GM12878 (cell line): ENCODE data around the gene ZNF513. TPM values are rescaled to one million over a fixed set of nuclear protein-coding genes. Genes with fewer than 3 reads are reported as not detected.

ENCODE experiments used
- ATAC-seq: fragments of 200-7000 bp; cut with Tn5 transposase; 3 replicates; pipeline ENCODE4 v1.9.1; 2020; ENCODE audit warnings: mild to moderate bottlenecking, moderate library complexity
- BruUV-seq: library from RNA; stranded (reverse); fragments of 400-500 nt; replicated peaks from 2 replicates; lab custom pipeline; 2021; lab: Mats Ljungman, UMichigan
- CTCF ChIA-PET: fragments of 300-600 bp; sonication (Branson Sonifier 250); formaldehyde crosslinking; extraction: SDS; loops from one replicate; lab custom pipeline; 2021; ENCODE audit warnings: inconsistent platforms; lab: Yijun Ruan, JAX
- POLR2A ChIA-PET: fragments of 350-600 bp; formaldehyde crosslinking; extraction: SDS; loops from one replicate; lab custom pipeline; 2021; ENCODE audit warnings: inconsistent platforms; lab: Charles Lee
- RAD21 ChIA-PET: fragments of 300-600 bp; sonication (Branson Sonifier 250); formaldehyde crosslinking; loops from one replicate; lab custom pipeline; 2023; ENCODE audit warnings: antibody characterized with exemption; ENCODE audit not compliant: unreplicated experiment; lab: Charles Lee
- SMC1A ChIA-PET: fragments of 300-600 bp; sonication (Branson Sonifier 250); formaldehyde crosslinking; loops from one replicate; lab custom pipeline; 2023; ENCODE audit not compliant: unreplicated experiment, uncharacterized antibody; lab: Charles Lee
- DNase-seq: peaks from one replicate; pipeline ENCODE4 v3.0.0-alpha.2; 2011; ENCODE audit warnings: low read depth, low spot score
- FAIRE-seq: peaks from 3 replicates; lab custom pipeline; 2011; peaks lifted over from hg19 to GRCh38; lab: Jason Lieb, UNC
- H2AFZ ChIP-seq: 2 replicates; pipeline ENCODE4 v1.6.0; 2011; ENCODE audit warnings: low read depth, low read length, control low read depth; ENCODE audit not compliant: control insufficient read depth
- H3K27ac ChIP-seq: 2 replicates; pipeline ENCODE4 v1.5.1; 2011; ENCODE audit warnings: control low read depth; ENCODE audit not compliant: control insufficient read depth, insufficient read depth
- H3K27me3 ChIP-seq, 2 experiments: replicated peaks in 1 of 2; 2 replicates each; pipeline versions ENCODE4 v1.6.0 to v1.6.1; 2011; ENCODE audit warnings: low read length in 1 of 2; ENCODE audit not compliant: control insufficient read depth in 2 of 2, insufficient read depth in 2 of 2
- H3K36me3 ChIP-seq, 2 experiments: 2 replicates each; pipeline ENCODE4 v1.5.1; 2011; ENCODE audit warnings: low read length in 1 of 2; ENCODE audit not compliant: control insufficient read depth in 2 of 2, insufficient read depth in 2 of 2
- H3K4me1 ChIP-seq: 2 replicates; pipeline ENCODE4 v1.6.1; 2011; ENCODE audit warnings: mild to moderate bottlenecking, low read length, moderate library complexity, mixed read lengths; ENCODE audit not compliant: control insufficient read depth, insufficient read depth
- H3K4me2 ChIP-seq: 2 replicates; pipeline ENCODE4 v1.6.0; 2011; ENCODE audit warnings: control low read depth; ENCODE audit not compliant: control insufficient read depth, insufficient read depth
- H3K4me3 ChIP-seq: fragments of 200-600 bp; sonication (generic); 2 replicates; pipeline ENCODE4 v1.5.1; 2016
- H3K79me2 ChIP-seq: 2 replicates; pipeline ENCODE4 v1.6.0; 2011; ENCODE audit warnings: low read length; ENCODE audit not compliant: control insufficient read depth, insufficient read depth
- H3K9ac ChIP-seq: 2 replicates; pipeline ENCODE4 v1.8.0; 2011; ENCODE audit warnings: low read length, control low read depth, mixed read lengths; ENCODE audit not compliant: control insufficient read depth, insufficient read depth
- H3K9me3 ChIP-seq: replicated peaks from 3 replicates; pipeline ENCODE4 v1.5.1; 2011; ENCODE audit warnings: mild to moderate bottlenecking, low read length; ENCODE audit not compliant: control insufficient read depth, insufficient read depth
- H4K20me1 ChIP-seq: 2 replicates; pipeline ENCODE4 v1.6.0; 2011; ENCODE audit not compliant: control insufficient read depth, insufficient read depth
- ATF7 ChIP-seq: fragments of 450-650 bp; IDR thresholded peaks from 2 replicates; pipeline ENCODE4 v1.6.1; 2016; ENCODE audit warnings: low read depth, mild to moderate bottlenecking
- BHLHE40 ChIP-seq, 2 experiments: fragments of 450-650 bp in 1 of 2; IDR thresholded peaks; 2 replicates each; pipeline ENCODE4 v1.6.1; 2011 to 2017; ENCODE audit warnings: low read depth in 2 of 2, borderline replicate concordance in 1 of 2, improper control_type of control experiment in 1 of 2, low read length in 1 of 2, mild to moderate bottlenecking in 1 of 2
- CEBPB ChIP-seq, 2 experiments: fragments of 150-350 bp in 1 of 2; IDR thresholded peaks; 2 replicates each; pipeline ENCODE4 v1.6.1; 2012 to 2014; ENCODE audit warnings: low read depth in 2 of 2, low read length in 2 of 2, borderline replicate concordance in 1 of 2, inconsistent platforms in 1 of 2
- CREB1 ChIP-seq: IDR thresholded peaks from 2 replicates; pipeline ENCODE4 v1.6.1; 2012; ENCODE audit warnings: low read depth, mild to moderate bottlenecking, inconsistent platforms
- ETV6 ChIP-seq, 2 experiments: fragments of 450-650 bp in 1 of 2; IDR thresholded peaks in 1 of 2; conservative IDR thresholded peaks in 1 of 2; 2 replicates each; pipeline ENCODE4 v1.6.1; 2014; ENCODE audit warnings: antibody characterized with exemption in 1 of 2, borderline replicate concordance in 1 of 2, low read depth in 1 of 2, mild to moderate bottlenecking in 1 of 2, moderate library complexity in 1 of 2
- KLF5 ChIP-seq: fragments of 450-650 bp; IDR thresholded peaks from 2 replicates; pipeline ENCODE4 v1.6.1; 2014; ENCODE audit warnings: mild to moderate bottlenecking; ENCODE audit not compliant: partially characterized antibody
- MLLT1 ChIP-seq: fragments of 450-650 bp; IDR thresholded peaks from 2 replicates; pipeline ENCODE4 v1.6.1; 2016; ENCODE audit warnings: mild to moderate bottlenecking
- NFIC ChIP-seq: IDR thresholded peaks from 2 replicates; pipeline ENCODE4 v1.6.1; 2012; ENCODE audit warnings: low read depth, mild to moderate bottlenecking, inconsistent platforms, low read length, moderate library complexity
- PBX3 ChIP-seq: IDR thresholded peaks from 2 replicates; pipeline ENCODE4 v1.6.1; 2011; ENCODE audit warnings: mild to moderate bottlenecking, low read depth, low read length, moderate library complexity; ENCODE audit not compliant: insufficient replicate concordance
- PKNOX1 ChIP-seq: fragments of 450-650 bp; IDR thresholded peaks from 2 replicates; pipeline ENCODE4 v1.6.1; 2016; ENCODE audit warnings: mild to moderate bottlenecking
- SIX5 ChIP-seq: IDR thresholded peaks from 2 replicates; pipeline ENCODE4 v1.6.1; 2011; ENCODE audit warnings: mild to moderate bottlenecking, low read depth, low read length, moderate library complexity; ENCODE audit not compliant: severe bottlenecking
- ZBTB40 ChIP-seq: fragments of 450-650 bp; IDR thresholded peaks from 2 replicates; pipeline ENCODE4 v1.6.1; 2016; ENCODE audit warnings: mild to moderate bottlenecking, moderate library complexity, borderline replicate concordance
- ZNF217 ChIP-seq: fragments of 450-650 bp; IDR thresholded peaks from 2 replicates; pipeline ENCODE4 v1.6.1; 2017; ENCODE audit warnings: antibody characterized with exemption, mild to moderate bottlenecking
- ZZZ3 ChIP-seq: IDR thresholded peaks from 2 replicates; pipeline ENCODE4 v1.6.1; 2011; ENCODE audit warnings: low read depth; ENCODE audit not compliant: control insufficient read depth, insufficient read length
- WGBS: methylation state at CpG from one replicate; pipeline ENCODE4 v1.1.6; 2016; ENCODE audit warnings: low lambda C conversion rate; ENCODE audit not compliant: insufficient replicate concordance, insufficient coverage; ENCODE audit errors: missing lambda C conversion rate; 5-methylcytosine and 5-hydroxymethylcytosine counted together
- in situ Hi-C: fragments of 300-500 bp; cut with MboI; formaldehyde crosslinking; loops from 9 replicates; pipeline ENCODE4 v1.14.3; 2018; ENCODE audit warnings: mixed read lengths
- intact Hi-C: fragments of 100-400 bp; cut with micrococcal nuclease; formaldehyde crosslinking; loops from one replicate; pipeline ENCODE4 v1.14.2; 2022; ENCODE audit not compliant: unreplicated experiment
- polyA plus RNA-seq, 11 experiments: library from polyadenylated mRNA; depleted of rRNA in 4 of 11; unstranded in 6 of 11; stranded (reverse) in 5 of 11; fragments of >200 nt; fragmentation: Nextera tagmentation in 4 of 11; fragmentation: Illumina TruSeq in 1 of 11; extraction: Ambion mirVana in 4 of 11; extraction: Trizol in 1 of 11; gene quantifications; 1 replicate in 1 of 11; 2 replicates in 10 of 11; pipeline versions ENCODE4 v1.2.1 to v1.2.3, GENCODE V29; 2011 to 2016; ENCODE audit warnings: inconsistent platforms in 2 of 11, missing spikeins in 2 of 11, low read depth in 1 of 11
- total RNA-seq, 4 experiments: library from RNA; depleted of rRNA in 3 of 4; stranded (reverse); fragments of >200 nt in 3 of 4; fragmentation: Illumina TruSeq in 1 of 4; extraction: Trizol in 1 of 4; gene quantifications; 2 replicates each; pipeline versions ENCODE4 v1.2.1 to v1.2.3, GENCODE V29; 2013 to 2021

Gene ZNF513
- total and polyA plus RNA-seq, 10 of the 15 experiments (the other 5 are each of a cell fraction or from before 2014, with no cell fraction given): 0.06 to 16.4 (median 5.6) TPM

GRCh38 chr2:27422958-27423357 lies 42.4 kb upstream of the ZNF513 start:
- no peak for ATAC-seq
- ChIA-PET POLR2A (no interaction called here), CTCF (no interaction called here), SMC1A (interaction anchor here (1.3 kb wide), 1 partner anchor 13 kb away, joined by 3 read pairs; no protein-coding TSS in a partner anchor), RAD21 (no interaction called here)
- no peak for TF ChIP-seq CREB1
- TF ChIP-seq ETV6 (conservative IDR thresholded peaks at IDR 0.05 in 1 of 2, IDR thresholded peaks at IDR 0.05 in 1 of 2; ENCODE audit: borderline replicate concordance in 1 of 2, low read depth in 1 of 2): no peak
- no peak for TF ChIP-seq PKNOX1
- no peak for TF ChIP-seq BHLHE40 (IDR thresholded peaks at IDR 0.05; ENCODE audit: borderline replicate concordance in 1 of 2, low read depth in 2 of 2, low read length in 1 of 2)
- no peak for TF ChIP-seq ZZZ3
- no peak for TF ChIP-seq SIX5
- TF ChIP-seq KLF5: no peak
- TF ChIP-seq PBX3: no peak
- TF ChIP-seq ZBTB40: no peak
- TF ChIP-seq NFIC: no peak
- TF ChIP-seq ZNF217: no peak
- no peak for TF ChIP-seq ATF7
- TF ChIP-seq MLLT1: no peak
- no peak for TF ChIP-seq CEBPB (IDR thresholded peaks at IDR 0.05; ENCODE audit: borderline replicate concordance in 1 of 2, low read depth in 2 of 2, low read length in 2 of 2)
- no peaks in the 10 kb centered on the region for H3K79me2 ChIP-seq
- BruUV-seq: no TSS peak
- H3K9ac ChIP-seq: no peak overlapping the region
- H3K4me3 ChIP-seq: no peak overlapping the region
- in situ Hi-C loops: no loop called here
- H4K20me1 ChIP-seq: no peaks in the 10 kb centered on the region
- no peak overlapping the region for H3K27ac ChIP-seq
- H3K4me1 ChIP-seq: no peaks in the 10 kb centered on the region
- H3K36me3 ChIP-seq: no peaks in the 10 kb centered on the region
- intact Hi-C loops: no loop called here
- no peak for DNase-seq
- no peak overlapping the region for H2AFZ ChIP-seq
- H3K27me3 ChIP-seq: no peaks in the 10 kb centered on the region
- H3K4me2 ChIP-seq: no peak overlapping the region
- no peaks in the 10 kb centered on the region for H3K9me3 ChIP-seq
- WGBS: 80% methylated on average over 3 of the region's 3 CpGs
- FAIRE-seq: no peak
